ENCODE data around the gene SDK1. TPM values are rescaled to one million over a fixed set of nuclear protein-coding genes. Genes with fewer than 3 reads are reported as not detected.

The SDK1 gene
- total and polyA plus RNA-seq, 2 experiments from 2014 or later: not detected

DNA sequence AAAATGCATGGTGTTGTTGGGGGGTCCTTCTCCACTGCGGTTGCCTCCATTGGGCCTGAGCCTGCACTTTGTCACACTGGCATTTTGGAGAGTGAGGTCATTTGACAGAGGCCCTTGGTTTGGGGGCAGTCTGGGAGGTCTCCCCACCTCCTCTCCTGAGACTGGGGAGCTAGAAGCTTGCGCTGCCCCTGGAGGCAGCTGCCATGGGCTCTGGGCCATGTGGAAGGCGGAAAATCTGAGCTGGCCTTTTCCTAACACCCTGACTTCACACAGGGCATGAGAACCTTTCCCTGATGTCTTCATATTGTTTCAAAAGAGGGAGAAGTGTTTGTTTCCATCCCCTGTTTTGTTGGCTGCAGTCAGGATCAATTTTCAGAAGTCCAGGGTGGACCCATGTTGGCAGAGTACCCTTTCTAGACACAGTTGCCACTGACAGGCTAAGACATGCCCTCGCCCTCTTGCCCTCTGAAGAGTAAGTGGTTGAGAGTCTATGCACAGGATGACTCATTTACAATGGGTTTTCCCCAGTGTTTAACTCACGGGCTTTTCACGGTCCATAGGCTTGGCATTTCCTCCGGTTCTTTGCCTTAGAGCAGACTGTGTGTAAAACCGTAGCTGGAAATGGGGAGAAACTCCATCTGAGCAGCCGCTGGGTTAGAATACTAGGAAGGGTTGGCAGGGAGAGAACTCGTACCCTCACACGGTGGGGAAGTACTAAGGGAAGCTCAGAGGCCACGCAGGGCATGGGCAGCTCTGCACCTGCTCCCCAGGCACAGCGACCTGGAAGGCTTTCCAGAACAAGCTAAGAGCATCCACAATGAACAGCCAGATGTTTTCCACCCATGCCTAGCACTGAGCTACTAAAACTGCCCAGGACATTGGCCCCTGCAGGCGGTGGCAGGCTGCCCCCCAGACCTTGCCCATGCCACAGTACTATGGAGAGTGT, 655.0 kb downstream of the SDK1 start:
- Histone ChIP-seq H3K9me2 (ENCODE audit: insufficient read depth) (no peaks in the 10 kb centered on the region), H3K4me1 (ENCODE audit: insufficient read depth) (no peaks in the 10 kb centered on the region), H3K4me3 (no peak overlapping the region), H3F3A (ENCODE audit: insufficient read depth) (no peaks in the 10 kb centered on the region), H3K27ac (no peak overlapping the region), H3K9me3 (ENCODE audit: low read depth) (no peaks in the 10 kb centered on the region), H2AFZ (no peak overlapping the region), H3K4me2 (ENCODE audit: unreplicated experiment) (no peak overlapping the region), H4K20me1 (ENCODE audit: insufficient read depth) (no peaks in the 10 kb centered on the region), H3K79me2 (ENCODE audit: insufficient read depth) (no peaks in the 10 kb centered on the region), H3K9ac (no peak overlapping the region), H3K36me3 (ENCODE audit: low read depth) (no peaks in the 10 kb centered on the region), H3K27me3 (replicated peaks; ENCODE audit: insufficient read depth) (no peaks in the 10 kb centered on the region)
- no peak for DNase-seq
- TF ChIP-seq EZH2phosphoT487 (IDR thresholded peaks at IDR 0.05; ENCODE audit: insufficient read depth, low read depth) (no peak), EZH2 (IDR thresholded peaks at IDR 0.05; ENCODE audit: insufficient read depth, poor library complexity, severe bottlenecking) (no peak)
- in situ Hi-C loops (cut with MboI): no loop called here
- WGBS, 2 experiments (ENCODE audit: low coverage in 1 of 2, low lambda C conversion rate in 2 of 2, missing lambda C conversion rate in 2 of 2): 53 to 54% methylated on average over 13 to 14 of the region's 14 CpGs

DNA sequence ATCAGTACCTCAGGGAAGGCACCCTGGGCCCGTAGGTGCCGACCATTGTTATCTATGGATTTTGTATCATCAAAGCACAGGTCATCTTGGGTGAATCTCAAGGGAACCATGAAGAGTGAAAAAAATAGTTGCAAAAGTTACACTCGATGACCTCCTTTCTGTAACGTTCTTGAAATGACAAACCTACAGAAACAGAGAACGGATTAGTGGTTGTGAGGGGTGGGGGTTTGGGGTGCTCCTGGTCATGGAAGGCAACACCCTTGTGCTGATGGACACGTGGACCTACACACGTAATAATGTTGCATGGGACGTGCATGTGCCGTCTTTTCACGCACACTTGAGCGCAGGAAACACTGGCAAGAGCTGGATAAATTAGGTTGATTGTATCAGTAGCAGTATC, 655.9 kb downstream of the SDK1 start:
- TF ChIP-seq EZH2phosphoT487 (IDR thresholded peaks at IDR 0.05; ENCODE audit: insufficient read depth, low read depth) (no peak), EZH2 (IDR thresholded peaks at IDR 0.05; ENCODE audit: insufficient read depth, poor library complexity, severe bottlenecking) (no peak)
- Histone ChIP-seq H3F3A (ENCODE audit: insufficient read depth) (no peaks in the 10 kb centered on the region), H3K79me2 (ENCODE audit: insufficient read depth) (no peaks in the 10 kb centered on the region), H2AFZ (no peak overlapping the region), H3K4me1 (ENCODE audit: insufficient read depth) (no peaks in the 10 kb centered on the region), H3K27me3 (replicated peaks; ENCODE audit: insufficient read depth) (no peaks in the 10 kb centered on the region), H4K20me1 (ENCODE audit: insufficient read depth) (no peaks in the 10 kb centered on the region), H3K9me2 (ENCODE audit: insufficient read depth) (no peaks in the 10 kb centered on the region), H3K36me3 (ENCODE audit: low read depth) (no peaks in the 10 kb centered on the region), H3K4me3 (no peak overlapping the region), H3K4me2 (ENCODE audit: unreplicated experiment) (no peak overlapping the region), H3K9me3 (ENCODE audit: low read depth) (no peaks in the 10 kb centered on the region), H3K27ac (no peak overlapping the region), H3K9ac (no peak overlapping the region)
- no peak for DNase-seq
- in situ Hi-C loops (cut with MboI): no loop called here
- 49 to 54% methylated on average over 11 of the region's 11 CpGs for WGBS, 2 experiments (ENCODE audit: low coverage in 1 of 2, low lambda C conversion rate in 2 of 2, missing lambda C conversion rate in 2 of 2)

GRCh38 chr7:3957472-3958108, 656.5 kb downstream of the SDK1 start:
- Histone ChIP-seq H3K9ac (no peak overlapping the region), H3K27ac (no peak overlapping the region), H3K4me1 (ENCODE audit: insufficient read depth) (no peaks in the 10 kb centered on the region), H3K27me3 (replicated peaks; ENCODE audit: insufficient read depth) (no peaks in the 10 kb centered on the region), H2AFZ (no peak overlapping the region), H3K79me2 (ENCODE audit: insufficient read depth) (no peaks in the 10 kb centered on the region), H3K9me3 (ENCODE audit: low read depth) (no peaks in the 10 kb centered on the region), H3K36me3 (ENCODE audit: low read depth) (no peaks in the 10 kb centered on the region), H3K9me2 (ENCODE audit: insufficient read depth) (no peaks in the 10 kb centered on the region), H4K20me1 (ENCODE audit: insufficient read depth) (no peaks in the 10 kb centered on the region), H3K4me3 (no peak overlapping the region), H3F3A (ENCODE audit: insufficient read depth) (no peaks in the 10 kb centered on the region), H3K4me2 (ENCODE audit: unreplicated experiment) (no peak overlapping the region)
- TF ChIP-seq EZH2 (IDR thresholded peaks at IDR 0.05; ENCODE audit: insufficient read depth, poor library complexity, severe bottlenecking) (no peak), EZH2phosphoT487 (IDR thresholded peaks at IDR 0.05; ENCODE audit: insufficient read depth, low read depth) (no peak)
- in situ Hi-C loops (cut with MboI): no loop called here
- no peak for DNase-seq
- 51 to 59% methylated on average over 8 of the region's 8 CpGs for WGBS, 2 experiments (ENCODE audit: low coverage in 1 of 2, low lambda C conversion rate in 2 of 2, missing lambda C conversion rate in 2 of 2)

- in situ Hi-C loops (cut with MboI): no loop called here
Observed at GRCh38 chr7:3958109-3958483, 657.0 kb downstream of the SDK1 start.

More at GRCh38 chr7:3958109-3958483, 657.0 kb downstream of the SDK1 start:
- Histone ChIP-seq H3K36me3 (ENCODE audit: low read depth) (no peaks in the 10 kb centered on the region), H3K4me1 (ENCODE audit: insufficient read depth) (no peaks in the 10 kb centered on the region), H3K27me3 (replicated peaks; ENCODE audit: insufficient read depth) (no peaks in the 10 kb centered on the region), H3K79me2 (ENCODE audit: insufficient read depth) (no peaks in the 10 kb centered on the region), H2AFZ (no peak overlapping the region), H3K4me3 (no peak overlapping the region), H3K27ac (no peak overlapping the region), H4K20me1 (ENCODE audit: insufficient read depth) (no peaks in the 10 kb centered on the region), H3K9me3 (ENCODE audit: low read depth) (no peaks in the 10 kb centered on the region), H3F3A (ENCODE audit: insufficient read depth) (no peaks in the 10 kb centered on the region), H3K9me2 (ENCODE audit: insufficient read depth) (no peaks in the 10 kb centered on the region), H3K4me2 (ENCODE audit: unreplicated experiment) (no peak overlapping the region), H3K9ac (no peak overlapping the region)
- WGBS, 2 experiments (ENCODE audit: low coverage in 1 of 2, low lambda C conversion rate in 2 of 2, missing lambda C conversion rate in 2 of 2): 61 to 73% methylated on average over 5 of the region's 5 CpGs
- no peak for DNase-seq
- TF ChIP-seq EZH2phosphoT487 (IDR thresholded peaks at IDR 0.05; ENCODE audit: insufficient read depth, low read depth) (no peak), EZH2 (IDR thresholded peaks at IDR 0.05; ENCODE audit: insufficient read depth, poor library complexity, severe bottlenecking) (no peak)

Data from GM23248 (cell line).